ENCODE data around the gene TBC1D4. TPM values are rescaled to one million over a fixed set of nuclear protein-coding genes. Genes with fewer than 3 reads are reported as not detected.
A peak's percentile ranks its signal among the peaks of the same experiment; 100 is the strongest.

Gene TBC1D4
- total and polyA plus RNA-seq, 2 donors from 2014 or later: 14.7 to 51.8 TPM

DNA sequence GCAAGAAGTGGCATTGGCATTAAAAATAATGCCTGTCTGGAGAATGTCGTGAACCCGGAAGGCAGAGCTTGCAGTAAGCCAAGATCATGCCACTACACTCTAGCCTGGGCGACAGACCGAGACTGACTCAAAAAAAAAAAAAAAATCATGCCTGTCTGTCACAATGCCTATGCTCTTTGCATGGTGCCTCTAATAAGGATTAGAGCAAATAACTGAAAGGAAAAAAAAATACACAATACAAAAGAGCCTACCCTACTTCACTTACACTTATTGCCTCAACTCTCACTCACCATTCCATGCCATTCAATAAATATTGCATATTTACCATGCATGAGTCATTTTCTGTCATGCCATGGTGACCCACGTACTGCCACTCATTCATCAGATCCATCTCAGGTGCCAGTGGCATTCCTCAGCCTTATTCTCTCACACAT, 49.1 kb downstream of the TBC1D4 start:
- Histone ChIP-seq H3K9ac (ENCODE audit: low read length in 3 of 3) (no peak overlapping the region), H3K36me3 (ENCODE audit: control insufficient read depth in 2 of 3, insufficient read depth in 3 of 3, low read length in 3 of 3) (no peaks in the 10 kb centered on the region), H3K4me1 (ENCODE audit: control insufficient read depth in 2 of 3, insufficient read depth in 2 of 3, low read depth in 1 of 3, low read length in 3 of 3) (peaks cover 5 to 14% (median 6%) of the 10 kb centered on the region in 3 donors), H3K27me3 (ENCODE audit: control insufficient read depth, insufficient read depth, low read length) (no peaks in the 10 kb centered on the region), H3K27ac (ENCODE audit: low read depth in 2 of 2, low read length in 2 of 2) (peak overlapping the region in 1 of 2 donors; percentile 57), H3K4me3 (ENCODE audit: low read length in 3 of 3) (peak overlapping the region in 1 of 3 donors; percentile 59), H3K9me3 (ENCODE audit: control insufficient read depth in 2 of 3, insufficient read depth in 1 of 3, low read length in 3 of 3) (no peaks in the 10 kb centered on the region)
- TF ChIP-seq, protein P1, sequence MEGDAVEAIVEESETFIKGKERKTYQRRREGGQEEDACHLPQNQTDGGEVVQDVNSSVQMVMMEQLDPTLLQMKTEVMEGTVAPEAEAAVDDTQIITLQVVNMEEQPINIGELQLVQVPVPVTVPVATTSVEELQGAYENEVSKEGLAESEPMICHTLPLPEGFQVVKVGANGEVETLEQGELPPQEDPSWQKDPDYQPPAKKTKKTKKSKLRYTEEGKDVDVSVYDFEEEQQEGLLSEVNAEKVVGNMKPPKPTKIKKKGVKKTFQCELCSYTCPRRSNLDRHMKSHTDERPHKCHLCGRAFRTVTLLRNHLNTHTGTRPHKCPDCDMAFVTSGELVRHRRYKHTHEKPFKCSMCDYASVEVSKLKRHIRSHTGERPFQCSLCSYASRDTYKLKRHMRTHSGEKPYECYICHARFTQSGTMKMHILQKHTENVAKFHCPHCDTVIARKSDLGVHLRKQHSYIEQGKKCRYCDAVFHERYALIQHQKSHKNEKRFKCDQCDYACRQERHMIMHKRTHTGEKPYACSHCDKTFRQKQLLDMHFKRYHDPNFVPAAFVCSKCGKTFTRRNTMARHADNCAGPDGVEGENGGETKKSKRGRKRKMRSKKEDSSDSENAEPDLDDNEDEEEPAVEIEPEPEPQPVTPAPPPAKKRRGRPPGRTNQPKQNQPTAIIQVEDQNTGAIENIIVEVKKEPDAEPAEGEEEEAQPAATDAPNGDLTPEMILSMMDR (IDR thresholded peaks at IDR 0.05; ENCODE audit: borderline replicate concordance, extremely low read depth, insufficient read depth): no peak
- FAIRE-seq: no peak
- intact Hi-C loops (cut with DNase I): no loop called here
- DNase-seq: peak in 1 of 5 donors; percentile 50

DNA sequence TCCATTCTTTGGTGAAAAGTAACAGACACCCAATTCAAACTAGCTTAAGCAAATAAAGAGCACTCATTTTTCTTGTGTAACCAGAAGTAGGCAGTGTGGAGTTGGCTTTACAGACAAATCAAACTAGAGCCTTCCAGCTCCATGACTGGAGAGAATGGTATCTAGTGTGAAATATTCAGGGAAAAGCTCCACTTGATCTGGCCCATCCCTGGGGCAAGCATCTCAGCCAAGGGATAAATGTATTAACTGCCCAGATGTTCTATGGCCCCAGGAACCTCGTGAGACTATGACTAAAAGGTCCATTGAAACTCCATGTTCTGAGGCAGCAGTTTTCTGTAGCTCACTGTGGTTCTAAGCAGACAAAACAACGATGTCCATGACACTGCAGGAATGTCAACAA, 49.9 kb downstream of the TBC1D4 start:
- no peaks in the 10 kb centered on the region for H3K27me3 ChIP-seq (ENCODE audit: control insufficient read depth, insufficient read depth, low read length)
- no peak overlapping the region for H3K4me3 ChIP-seq (ENCODE audit: low read length in 3 of 3)
- H3K9me3 ChIP-seq (ENCODE audit: control insufficient read depth in 2 of 3, insufficient read depth in 1 of 3, low read length in 3 of 3): no peaks in the 10 kb centered on the region
- TF ChIP-seq, protein P1 (IDR thresholded peaks at IDR 0.05; ENCODE audit: borderline replicate concordance, extremely low read depth, insufficient read depth): no peak
- H3K4me1 ChIP-seq (ENCODE audit: control insufficient read depth in 2 of 3, insufficient read depth in 2 of 3, low read depth in 1 of 3, low read length in 3 of 3): peaks cover 3 to 10% (median 5%) of the 10 kb centered on the region in 3 donors
- peak in 1 of 5 donors; percentile 16 for DNase-seq
- intact Hi-C loops (cut with DNase I): no loop called here
- H3K36me3 ChIP-seq (ENCODE audit: control insufficient read depth in 2 of 3, insufficient read depth in 3 of 3, low read length in 3 of 3): no peaks in the 10 kb centered on the region
- no peak for FAIRE-seq
- H3K9ac ChIP-seq (ENCODE audit: low read length in 3 of 3): no peak overlapping the region
- H3K27ac ChIP-seq (ENCODE audit: low read depth in 2 of 2, low read length in 2 of 2): peak overlapping the region; percentile 17 to 57

DNA sequence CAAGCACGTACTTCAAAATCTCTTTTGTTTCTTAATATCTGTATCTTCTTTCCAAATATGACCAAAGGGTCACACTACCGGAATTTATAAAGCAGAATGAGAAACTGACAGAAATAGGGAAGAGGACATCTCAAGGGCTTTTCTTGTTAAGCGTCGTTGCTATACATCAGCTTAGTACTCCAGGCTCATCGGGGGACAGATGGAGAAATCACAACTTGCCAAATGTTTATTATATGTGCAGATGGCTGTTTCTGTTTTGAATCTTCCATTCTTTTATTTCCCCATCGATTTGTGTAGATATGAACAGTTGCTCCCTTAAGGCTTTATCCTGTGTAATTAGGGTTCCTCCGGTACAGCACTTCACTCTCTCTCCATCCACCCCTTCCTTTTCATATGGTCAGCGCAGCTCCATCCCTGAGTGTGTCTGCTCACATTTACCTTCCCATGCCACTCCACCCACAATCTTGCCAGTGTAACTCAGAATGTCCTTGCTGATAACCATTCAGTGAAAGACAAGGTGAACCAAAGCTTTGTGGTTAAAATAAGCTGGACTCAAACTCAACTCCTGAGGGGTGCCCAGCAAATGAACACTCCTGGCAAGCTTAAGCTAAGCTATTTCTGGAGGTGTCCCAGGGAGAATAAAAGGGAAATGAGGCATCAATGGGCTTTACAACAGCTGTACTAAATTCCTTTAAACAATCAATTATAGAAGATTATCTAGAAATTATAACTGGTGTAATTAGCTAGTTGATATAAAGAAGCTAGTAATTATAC, 51.3 kb downstream of the TBC1D4 start:
- Histone ChIP-seq H3K27ac (ENCODE audit: low read depth in 2 of 2, low read length in 2 of 2) (peak overlapping the region in 1 of 2 donors; percentile 14), H3K4me3 (ENCODE audit: low read length in 3 of 3) (no peak overlapping the region), H3K36me3 (ENCODE audit: control insufficient read depth in 2 of 3, insufficient read depth in 3 of 3, low read length in 3 of 3) (no peaks in the 10 kb centered on the region), H3K9ac (ENCODE audit: low read length in 3 of 3) (no peak overlapping the region), H3K4me1 (ENCODE audit: control insufficient read depth in 2 of 3, insufficient read depth in 2 of 3, low read depth in 1 of 3, low read length in 3 of 3) (peaks cover 3 to 10% (median 5%) of the 10 kb centered on the region in 3 donors), H3K27me3 (ENCODE audit: control insufficient read depth, insufficient read depth, low read length) (no peaks in the 10 kb centered on the region), H3K9me3 (ENCODE audit: control insufficient read depth in 2 of 3, insufficient read depth in 1 of 3, low read length in 3 of 3) (no peaks in the 10 kb centered on the region)
- intact Hi-C loops (cut with DNase I): no loop called here
- TF ChIP-seq, protein P1 (IDR thresholded peaks at IDR 0.05; ENCODE audit: borderline replicate concordance, extremely low read depth, insufficient read depth): no peak
- FAIRE-seq (no peak), DNase-seq (no peak)
